PC-3 (cell line): ENCODE results near the gene SLC17A7.

Experiments used
- EZH2phosphoT487 ChIP-seq: fragments of 300-600 bp; sonication (generic); IDR thresholded peaks from 2 replicates; pipeline ENCODE4 v1.6.1; 2018; ENCODE audit warnings: mild to moderate bottlenecking, antibody characterized with exemption, low read length, borderline replicate concordance
- TF ChIP-seq, protein P1 (sequence below): fragments of 300-600 bp; sonication (generic); conservative IDR thresholded peaks from 2 replicates; pipeline ENCODE4 v1.5.1; 2017; ENCODE audit warnings: antibody characterized with exemption, low read depth, mild to moderate bottlenecking, low read length

DNA sequence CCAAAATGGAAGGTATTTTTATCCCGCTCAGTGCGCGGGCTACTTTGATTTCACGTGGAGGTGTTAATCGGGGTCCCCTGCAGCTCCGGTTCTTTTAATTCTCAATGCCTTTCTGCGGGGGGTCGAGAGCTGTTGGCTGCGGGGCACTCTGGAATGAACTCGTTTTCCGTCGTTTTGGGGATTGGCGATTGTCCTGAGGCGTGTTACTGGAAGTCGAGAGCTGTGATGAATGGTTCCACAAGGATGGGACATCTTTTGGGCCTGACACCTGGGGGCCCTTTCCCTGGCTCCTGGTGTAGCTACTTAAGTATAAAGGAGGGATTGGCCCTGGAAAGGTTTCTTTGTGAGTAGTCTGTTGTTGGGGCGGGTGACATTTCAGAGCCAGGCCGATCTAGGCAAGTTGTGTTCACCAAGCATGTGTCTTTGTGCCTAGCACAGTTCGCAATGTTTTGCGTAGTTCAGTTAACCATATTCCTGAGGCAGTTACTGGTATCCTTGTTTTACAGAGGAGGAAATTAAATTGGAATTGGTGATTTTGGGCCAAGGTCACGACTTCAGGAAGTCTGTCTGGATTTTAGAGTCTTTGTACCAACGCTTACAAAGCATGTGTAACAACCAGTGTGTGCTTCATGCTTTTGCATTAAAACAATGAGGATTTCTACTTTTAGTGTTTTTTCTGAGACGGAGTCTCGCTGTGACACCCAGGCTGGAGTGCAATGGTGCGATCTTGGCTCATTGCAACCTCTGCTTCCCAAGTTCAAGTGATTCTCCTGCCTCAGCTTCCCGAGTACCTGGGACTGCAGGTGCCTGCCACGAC, 46.9 kb upstream of the SLC17A7 start:
- no peak for TF ChIP-seq EZH2phosphoT487
- TF ChIP-seq, protein P1, sequence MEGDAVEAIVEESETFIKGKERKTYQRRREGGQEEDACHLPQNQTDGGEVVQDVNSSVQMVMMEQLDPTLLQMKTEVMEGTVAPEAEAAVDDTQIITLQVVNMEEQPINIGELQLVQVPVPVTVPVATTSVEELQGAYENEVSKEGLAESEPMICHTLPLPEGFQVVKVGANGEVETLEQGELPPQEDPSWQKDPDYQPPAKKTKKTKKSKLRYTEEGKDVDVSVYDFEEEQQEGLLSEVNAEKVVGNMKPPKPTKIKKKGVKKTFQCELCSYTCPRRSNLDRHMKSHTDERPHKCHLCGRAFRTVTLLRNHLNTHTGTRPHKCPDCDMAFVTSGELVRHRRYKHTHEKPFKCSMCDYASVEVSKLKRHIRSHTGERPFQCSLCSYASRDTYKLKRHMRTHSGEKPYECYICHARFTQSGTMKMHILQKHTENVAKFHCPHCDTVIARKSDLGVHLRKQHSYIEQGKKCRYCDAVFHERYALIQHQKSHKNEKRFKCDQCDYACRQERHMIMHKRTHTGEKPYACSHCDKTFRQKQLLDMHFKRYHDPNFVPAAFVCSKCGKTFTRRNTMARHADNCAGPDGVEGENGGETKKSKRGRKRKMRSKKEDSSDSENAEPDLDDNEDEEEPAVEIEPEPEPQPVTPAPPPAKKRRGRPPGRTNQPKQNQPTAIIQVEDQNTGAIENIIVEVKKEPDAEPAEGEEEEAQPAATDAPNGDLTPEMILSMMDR = no peak
